8988T (cell line): Measurements from ENCODE around the gene CDH24.
"Not testable (repeated sequence)": the region's sequence is repeated elsewhere in the genome, so short reads cannot be mapped to it uniquely, and the experiment has no call there.

Source experiments
- DNase-seq: peaks from one replicate; pipeline ENCODE4 v3.0.0; 2011

The CDH24 gene

DNA sequence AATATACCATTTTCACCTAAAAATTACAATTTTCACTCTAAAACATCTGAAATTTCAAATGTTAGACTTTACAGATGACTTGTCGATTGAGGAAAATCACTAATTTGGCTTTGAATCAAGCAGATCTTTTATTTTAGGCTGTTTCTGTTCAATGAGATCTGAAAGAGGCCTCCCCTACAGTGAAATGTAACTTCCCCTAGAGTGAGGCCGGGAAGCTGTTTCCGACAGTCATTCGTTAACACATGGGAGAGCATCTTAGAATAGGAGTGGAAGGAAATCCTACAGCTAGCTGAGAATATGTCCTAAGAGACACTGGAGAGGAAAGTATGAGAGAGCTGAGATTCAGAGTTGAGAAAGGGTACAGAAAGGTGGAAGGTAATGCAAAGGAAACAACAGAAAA lies 41.7 kb downstream of the CDH24 start:
- no peak for DNase-seq

DNA sequence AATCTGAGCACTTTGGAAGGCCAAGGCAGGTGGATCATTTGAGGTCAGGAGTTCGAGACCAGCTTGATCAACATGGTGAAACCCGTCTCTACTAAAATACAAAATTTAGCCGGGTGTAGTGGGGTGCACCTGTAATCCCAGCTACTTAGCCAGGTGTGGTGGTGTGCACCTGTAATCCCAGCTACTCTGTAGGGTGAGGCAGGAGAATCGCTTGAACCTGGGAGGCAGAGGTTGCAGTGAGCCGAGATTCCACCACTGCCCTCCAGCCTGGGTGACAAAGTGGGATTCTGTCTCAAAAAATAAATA lies 43.6 kb downstream of the CDH24 start:
- not testable (repeated sequence) for DNase-seq

DNA sequence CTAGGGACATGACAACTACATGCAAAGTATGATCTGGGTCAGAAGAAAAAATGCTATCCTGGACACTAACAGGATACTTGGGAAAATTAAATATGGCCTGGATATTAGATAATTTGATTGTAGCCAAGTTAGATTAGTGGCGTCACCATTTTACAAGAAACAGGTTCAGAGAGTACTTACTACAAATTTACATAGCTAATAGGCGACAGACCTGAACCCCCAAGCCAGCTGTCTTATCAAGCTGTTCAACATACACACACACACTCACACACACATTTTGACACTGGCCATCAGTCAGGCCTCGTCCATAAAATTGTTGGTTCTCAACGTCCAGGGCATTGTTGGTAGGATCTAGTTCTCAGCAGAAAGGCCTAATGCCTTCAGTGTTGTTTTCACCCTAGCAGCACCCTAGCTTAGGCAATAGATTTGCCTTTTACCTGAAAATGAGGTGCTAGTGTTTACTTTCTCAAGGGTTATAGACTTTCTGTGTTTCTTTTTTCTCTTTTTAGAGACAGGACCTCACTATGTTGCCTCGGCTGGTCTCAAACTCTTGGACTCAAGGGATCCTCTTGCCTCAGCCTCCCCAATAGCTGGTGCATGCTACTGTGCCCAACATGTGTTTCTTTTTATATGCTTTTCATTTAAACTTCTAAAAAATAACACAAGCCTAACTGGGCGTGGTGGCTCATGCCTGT lies 44.1 kb downstream of the CDH24 start:
- DNase-seq = no peak

DNA sequence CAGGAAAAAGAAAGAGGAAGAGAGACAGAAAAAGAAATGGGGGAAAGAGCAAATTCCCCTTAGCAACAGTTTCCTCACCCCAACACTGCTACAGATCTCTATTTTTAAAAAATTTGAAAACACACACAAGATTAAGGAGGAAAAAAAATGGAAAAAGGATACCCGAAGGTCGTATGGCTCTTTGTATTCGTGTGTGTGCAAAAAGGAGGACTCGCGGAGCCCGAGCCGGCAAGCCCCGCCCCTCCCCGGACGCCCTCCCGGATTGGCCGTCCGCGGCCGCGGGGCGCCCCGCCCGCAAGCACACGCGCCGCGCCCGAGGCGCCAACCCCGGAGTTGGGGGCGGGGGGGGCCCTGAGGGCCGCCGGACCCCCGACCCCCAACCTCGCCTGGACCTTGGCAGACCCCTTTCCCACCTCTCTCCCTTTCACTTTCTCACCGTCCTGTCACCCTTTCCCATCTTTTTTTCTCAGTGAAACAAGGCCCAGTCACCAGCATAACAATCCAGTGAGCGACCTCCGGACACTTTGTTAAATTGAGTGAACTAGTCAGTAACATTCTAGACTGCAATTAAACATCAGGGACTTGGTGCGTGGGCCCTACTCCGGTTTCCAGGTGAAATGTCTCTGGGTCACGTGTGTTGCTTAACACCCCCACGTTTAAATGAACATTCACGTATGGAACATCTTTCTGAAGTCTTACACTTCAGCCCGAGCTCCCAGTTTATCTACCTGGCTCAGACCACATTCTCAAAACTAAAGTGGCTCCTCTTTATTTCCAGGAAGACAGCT lies 47.2 kb downstream of the CDH24 start, which contains the start of gene C14orf93:
C14orf93 (minus strand) TSS at position 205 of the 788 bp plus-strand sequence. CDS start 11,120 bp downstream, outside the sequence.
- DNase-seq = peak; percentile 48

DNA sequence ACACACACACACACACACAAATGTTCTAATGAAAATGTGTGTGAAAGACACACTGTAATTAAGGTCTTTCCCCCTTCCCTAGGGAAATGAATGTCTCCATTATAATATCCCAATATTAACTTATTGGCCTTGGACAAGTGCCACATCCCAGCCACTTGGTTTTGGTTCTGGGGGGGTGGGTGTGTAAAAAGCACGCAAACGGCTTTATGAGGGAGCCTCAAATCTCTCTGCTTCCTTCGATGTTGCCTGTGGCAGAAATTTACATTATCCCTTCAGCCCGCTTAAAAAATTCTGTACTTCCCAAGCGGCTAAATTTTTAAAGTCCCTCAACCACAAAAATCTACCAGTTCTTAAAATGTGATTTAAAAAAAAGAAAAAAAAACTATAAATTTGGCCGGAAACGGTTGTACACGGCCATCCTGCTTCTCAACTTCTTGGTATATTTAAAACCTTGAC lies 47.8 kb downstream of the CDH24 start:
- no peak for DNase-seq

DNA sequence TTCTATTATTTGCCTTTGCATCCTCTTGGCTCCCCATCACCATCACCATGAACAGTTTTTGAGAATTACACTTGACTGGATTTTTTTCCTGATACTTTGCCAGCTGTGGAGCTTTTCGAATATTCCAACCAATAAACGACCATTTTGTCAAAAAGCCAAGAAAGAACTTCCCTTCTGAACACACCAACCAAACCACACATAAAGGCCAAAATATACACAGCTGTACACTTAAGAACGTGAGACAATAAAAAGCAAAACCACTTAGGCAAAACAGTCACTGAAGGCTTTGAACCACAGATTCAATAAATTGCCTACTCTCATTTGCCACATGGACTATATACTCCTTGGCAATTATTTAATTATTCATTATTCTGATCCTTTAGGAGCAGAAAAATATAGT lies 48.5 kb downstream of the CDH24 start:
- DNase-seq = no peak

DNA sequence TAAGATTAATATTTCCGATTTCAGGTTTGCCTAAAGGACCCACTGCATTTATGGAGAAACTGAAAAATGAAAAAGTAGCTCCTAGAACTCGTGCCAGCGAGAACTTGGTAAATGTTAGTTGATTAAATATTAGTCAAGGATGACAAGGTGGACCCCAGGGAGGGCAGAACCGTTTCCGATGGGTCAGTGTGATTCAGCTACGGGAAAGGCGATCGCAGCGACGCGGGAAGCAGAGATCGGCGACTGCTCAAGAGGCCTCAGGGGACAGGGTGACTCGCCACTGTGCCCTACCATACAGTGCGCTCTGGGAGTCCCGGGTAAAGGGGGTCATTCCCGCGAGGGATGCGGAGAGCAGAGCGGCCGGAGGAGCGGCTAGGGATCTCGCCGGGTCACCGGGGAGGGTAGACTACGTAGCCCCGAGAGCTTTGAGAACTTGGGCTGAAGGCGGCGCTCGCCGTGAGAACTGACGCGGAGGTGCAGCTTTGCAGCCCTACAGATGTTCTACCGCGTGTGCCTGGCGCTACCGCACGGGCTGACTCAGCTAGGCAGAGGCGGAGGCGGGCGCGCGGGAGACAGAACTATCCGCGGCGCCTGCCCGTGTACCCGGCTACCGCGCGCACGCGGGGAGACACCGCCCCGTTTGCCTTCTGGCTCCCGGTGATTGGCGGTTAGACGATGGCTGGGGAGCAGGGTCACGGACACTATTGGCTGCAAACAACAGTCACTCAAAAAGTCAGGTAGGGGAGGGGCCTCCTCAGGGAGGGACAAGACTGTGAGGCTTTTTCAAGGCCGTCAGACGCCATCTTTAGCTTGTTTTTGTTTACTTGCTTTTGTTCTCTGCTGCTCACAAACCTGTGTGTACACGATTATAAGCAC lies 50.5 kb downstream of the CDH24 start:
- DNase-seq = peak; percentile 67

DNA sequence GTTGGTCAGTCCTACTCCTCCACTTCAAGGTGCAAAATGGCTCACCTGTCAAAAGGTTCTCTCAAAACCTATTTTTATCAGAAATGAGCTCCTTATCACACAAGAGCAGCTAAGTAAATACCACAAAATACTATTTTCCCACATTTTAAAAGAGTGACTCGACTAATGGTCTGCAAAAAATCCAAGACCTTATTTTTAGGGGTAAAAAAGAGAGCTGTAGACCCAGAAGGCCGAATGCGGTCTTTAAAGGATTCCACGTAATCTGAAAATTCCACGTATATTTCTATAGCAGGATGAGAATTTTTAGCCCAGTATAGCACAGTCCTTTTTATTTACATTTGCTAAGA lies 51.2 kb downstream of the CDH24 start:
- DNase-seq = no peak

DNA sequence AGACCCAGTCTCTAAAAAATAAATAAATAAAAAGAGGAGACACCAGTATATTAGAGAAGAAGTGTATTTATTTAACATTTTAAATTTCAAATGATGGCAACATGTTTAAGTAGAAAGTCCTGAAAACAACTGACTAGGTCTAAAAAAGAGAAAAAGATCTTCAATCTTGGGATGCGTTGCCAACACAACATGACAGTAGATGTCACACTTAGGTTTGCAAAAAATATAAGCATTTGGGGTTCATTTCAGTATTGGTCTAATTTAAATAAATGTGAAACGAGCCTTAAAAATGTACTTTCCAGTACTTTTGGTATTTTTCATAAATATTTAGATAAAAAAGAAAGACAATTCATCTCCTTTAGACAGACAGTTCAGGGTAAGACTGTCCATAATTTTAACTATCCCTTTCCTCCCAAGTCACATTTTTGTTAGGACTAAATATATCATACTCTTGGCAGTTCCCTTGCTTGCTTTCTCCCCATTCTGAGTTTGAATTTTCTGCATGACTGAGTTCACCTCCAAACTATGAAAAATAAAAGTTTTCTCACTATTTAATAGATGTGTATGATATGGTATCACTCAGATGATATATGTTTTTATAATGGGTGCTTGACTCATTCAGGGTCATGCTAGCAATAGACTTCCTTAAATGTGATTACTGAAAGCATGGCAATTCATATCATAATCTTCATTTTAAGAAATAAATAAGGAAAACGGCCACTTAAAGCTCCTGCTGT lies 51.7 kb downstream of the CDH24 start:
- no peak for DNase-seq

DNA sequence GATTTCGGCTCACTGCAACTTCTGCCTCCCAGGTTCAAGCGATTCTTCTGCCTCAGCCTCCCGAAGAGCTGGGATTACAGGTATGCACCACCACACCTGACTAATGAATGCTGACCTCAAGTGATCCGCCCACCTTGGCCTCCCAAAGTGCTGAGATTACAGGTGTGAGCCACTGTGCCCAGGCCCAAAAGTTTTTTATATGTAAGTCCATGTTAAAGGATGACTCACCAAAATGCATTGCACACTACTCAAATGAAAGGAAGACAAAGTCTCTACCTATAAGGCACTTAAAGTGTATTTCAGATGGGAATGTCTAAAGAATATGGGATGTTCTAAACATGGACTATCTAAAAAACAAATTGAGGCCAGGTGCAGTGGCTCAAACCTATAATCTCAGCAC lies 53.0 kb downstream of the CDH24 start:
- DNase-seq = not testable (repeated sequence)

DNA sequence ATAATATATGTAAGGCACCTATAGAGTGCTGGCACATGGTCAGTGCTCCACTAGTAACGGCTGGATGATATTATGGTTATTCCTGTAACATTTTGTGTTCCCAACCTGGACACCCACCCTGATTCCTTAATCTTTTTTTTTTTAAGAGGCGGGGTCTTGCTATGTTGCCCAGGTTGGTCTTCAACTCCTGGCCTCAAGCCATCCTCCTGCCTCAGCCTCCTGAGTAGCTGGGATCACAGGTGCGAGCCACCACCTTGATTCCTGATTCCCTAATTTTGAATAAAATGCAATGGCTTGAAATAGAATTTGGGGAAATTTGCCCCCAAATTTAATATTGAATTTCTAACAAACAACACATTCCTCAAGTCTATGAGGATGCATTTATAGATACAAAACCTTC lies 54.7 kb downstream of the CDH24 start:
- DNase-seq = no peak

DNA sequence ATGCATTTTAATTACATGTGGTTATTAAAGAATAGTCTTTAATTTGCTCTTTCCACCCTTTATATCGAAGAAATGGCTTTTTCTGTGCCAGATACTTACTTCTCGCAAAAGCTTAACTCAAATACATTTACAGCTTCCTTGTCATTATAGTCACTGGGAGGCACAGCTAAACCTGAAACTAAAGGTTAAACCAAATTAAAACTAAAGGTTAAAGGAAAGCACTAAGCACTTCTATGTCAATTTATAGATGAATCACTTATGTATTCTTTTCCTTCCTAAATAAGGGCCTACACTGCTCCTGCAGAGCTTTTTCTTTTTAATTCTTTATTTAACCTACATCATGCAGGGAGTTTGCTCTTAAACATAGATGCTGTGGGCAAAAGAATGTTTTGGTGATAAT lies 56.5 kb downstream of the CDH24 start:
- DNase-seq = no peak

DNA sequence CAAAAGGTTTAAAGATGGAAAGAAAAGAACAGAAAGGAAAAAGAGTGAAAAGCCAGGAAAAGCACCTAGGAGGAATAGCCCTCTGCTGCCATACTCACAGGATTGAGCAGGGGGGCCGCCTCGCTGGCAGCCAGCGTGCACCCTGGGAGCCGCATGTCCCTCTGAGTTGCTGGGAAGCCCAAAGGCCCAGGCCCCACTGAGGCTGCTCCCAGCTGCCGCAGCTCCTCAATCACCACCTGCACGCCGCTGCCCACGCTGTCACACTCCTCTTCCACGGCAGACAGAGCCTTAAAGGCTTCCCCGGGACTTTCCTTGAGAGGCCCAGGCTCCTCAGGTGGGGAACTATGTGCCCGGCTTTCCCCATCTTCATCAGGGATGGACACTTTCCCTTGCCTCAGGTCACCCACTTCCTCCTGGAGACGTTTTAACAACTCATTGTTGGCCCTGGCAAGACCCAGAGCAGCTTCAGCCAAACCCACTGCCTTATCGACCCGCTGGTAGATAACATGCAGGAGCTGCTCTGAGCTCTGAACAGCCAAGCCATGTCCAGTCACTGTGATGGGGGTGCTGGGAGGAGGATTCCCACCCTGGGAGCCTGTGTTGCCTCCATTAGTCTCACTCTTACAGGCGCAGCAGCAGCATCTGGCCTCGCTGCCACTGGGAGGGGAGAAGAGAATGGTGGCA lies 58.8 kb downstream of the CDH24 start:
- no peak for DNase-seq

DNA sequence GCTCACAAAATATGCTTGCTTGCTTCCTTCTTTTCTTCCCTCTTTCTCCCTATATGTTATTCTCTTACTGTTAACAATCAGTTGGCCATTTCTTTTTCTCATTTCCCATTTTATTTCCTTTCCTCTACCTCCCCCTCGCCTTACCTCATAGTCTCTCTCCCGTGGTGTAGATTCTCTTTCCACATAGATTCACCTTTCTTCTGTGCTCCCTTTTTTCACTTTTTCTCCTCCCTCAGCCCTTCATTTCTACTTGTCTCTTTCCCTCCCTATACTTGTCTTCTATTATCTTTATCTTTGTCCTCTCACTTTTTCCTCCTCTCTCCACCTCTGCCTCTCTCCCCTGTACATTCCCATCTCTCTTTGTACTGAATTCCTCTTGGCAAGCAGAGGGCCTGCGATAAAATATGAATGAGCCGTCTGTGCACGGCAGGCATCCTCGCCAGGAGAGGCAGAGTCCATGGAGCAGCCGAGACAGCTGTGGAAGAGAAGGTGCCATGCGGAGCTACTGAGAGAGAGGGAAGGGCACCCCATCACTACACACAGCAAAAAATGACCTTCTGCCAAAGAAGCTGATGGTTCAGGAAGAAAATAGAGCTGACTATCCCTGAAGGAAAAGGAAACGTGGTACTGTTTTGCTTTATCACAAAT lies 59.5 kb downstream of the CDH24 start:
- DNase-seq = no peak
